OCI-LY7 (cell line): ENCODE measurements around the gene OR52D1.

ENCODE experiments used
- CTCF ChIP-seq: fragments of 200-600 bp; sonication (generic); conservative IDR thresholded peaks from 2 replicates; pipeline ENCODE4 v1.5.1; 2014; ENCODE audit warnings: mild to moderate bottlenecking, antibody characterized with exemption, low read length, moderate library complexity, mixed read lengths
- EZH2phosphoT487 ChIP-seq: fragments of 200-600 bp; sonication (generic); IDR thresholded peaks from 2 replicates; pipeline ENCODE4 v1.6.1; 2018; ENCODE audit warnings: low read depth, borderline replicate concordance, mild to moderate bottlenecking, mixed run types, antibody characterized with exemption, low read length, moderate library complexity, mixed read lengths

GRCh38 chr11:5534046-5534445 is 45.6 kb downstream of the OR52D1 start:
- TF ChIP-seq CTCF, result no peak
- no peak for TF ChIP-seq EZH2phosphoT487
